ENCODE results near the gene CACNA2D1. TPM values are rescaled to one million over a fixed set of nuclear protein-coding genes. Genes with fewer than 3 reads are reported as not detected.

The CACNA2D1 gene
- total RNA-seq, 1 donor from 2014 or later = 1.5 TPM

DNA sequence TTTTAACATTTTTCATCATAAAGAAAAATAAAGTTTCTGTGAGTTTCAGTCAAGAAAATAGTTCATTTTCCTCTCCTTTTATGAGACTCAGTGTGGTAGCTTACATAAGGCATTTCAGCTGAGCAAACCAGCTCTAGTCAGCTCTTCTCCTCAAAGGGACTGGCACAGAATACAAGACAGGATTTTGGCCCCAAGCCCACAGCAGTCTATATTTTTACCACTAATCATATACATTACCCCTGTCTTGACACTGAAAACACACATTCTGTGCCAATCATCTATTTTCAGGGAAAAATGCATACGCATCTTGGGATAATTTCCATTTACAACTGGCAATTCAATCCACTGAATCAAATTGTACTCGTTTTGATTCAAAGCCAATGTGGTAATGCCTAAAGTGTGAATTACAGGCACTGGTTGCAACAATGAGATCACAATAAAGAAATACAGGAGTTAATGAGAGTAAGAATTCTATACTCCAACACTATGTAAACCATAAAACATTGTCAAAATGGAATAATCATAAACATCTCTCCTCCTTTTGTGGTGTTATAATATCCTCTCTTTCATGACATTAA, 186.4 kb downstream of the CACNA2D1 start:
- Histone ChIP-seq H3K27me3 (no peaks in the 10 kb centered on the region), H3K9me3 (ENCODE audit: low read depth) (no peaks in the 10 kb centered on the region), H3K4me3 (no peak overlapping the region), H3K4me2 (no peak overlapping the region), H3K27ac (no peak overlapping the region), H4K20me1 (ENCODE audit: low read depth) (no peaks in the 10 kb centered on the region), H3K9ac (no peak overlapping the region), H3F3A (ENCODE audit: low read depth) (no peaks in the 10 kb centered on the region), H2AFZ (replicated peaks) (no peak overlapping the region), H3K79me2 (ENCODE audit: low read depth) (no peaks in the 10 kb centered on the region), H3K4me1 (no peaks in the 10 kb centered on the region), H3K36me3 (no peaks in the 10 kb centered on the region)
- no peaks in the 10 kb centered on the region for H3K9me3 Mint-ChIP-seq
- H3K4me3 Mint-ChIP-seq = no peak overlapping the region
- H3K36me3 Mint-ChIP-seq = peaks cover 11% of the 10 kb centered on the region
- TF ChIP-seq EZH2 (IDR thresholded peaks at IDR 0.05) (no peak), EZH2phosphoT487 (IDR thresholded peaks at IDR 0.05) (no peak)
- TF ChIP-seq, protein P1, sequence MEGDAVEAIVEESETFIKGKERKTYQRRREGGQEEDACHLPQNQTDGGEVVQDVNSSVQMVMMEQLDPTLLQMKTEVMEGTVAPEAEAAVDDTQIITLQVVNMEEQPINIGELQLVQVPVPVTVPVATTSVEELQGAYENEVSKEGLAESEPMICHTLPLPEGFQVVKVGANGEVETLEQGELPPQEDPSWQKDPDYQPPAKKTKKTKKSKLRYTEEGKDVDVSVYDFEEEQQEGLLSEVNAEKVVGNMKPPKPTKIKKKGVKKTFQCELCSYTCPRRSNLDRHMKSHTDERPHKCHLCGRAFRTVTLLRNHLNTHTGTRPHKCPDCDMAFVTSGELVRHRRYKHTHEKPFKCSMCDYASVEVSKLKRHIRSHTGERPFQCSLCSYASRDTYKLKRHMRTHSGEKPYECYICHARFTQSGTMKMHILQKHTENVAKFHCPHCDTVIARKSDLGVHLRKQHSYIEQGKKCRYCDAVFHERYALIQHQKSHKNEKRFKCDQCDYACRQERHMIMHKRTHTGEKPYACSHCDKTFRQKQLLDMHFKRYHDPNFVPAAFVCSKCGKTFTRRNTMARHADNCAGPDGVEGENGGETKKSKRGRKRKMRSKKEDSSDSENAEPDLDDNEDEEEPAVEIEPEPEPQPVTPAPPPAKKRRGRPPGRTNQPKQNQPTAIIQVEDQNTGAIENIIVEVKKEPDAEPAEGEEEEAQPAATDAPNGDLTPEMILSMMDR (IDR thresholded peaks at IDR 0.05) = no peak
- no peaks in the 10 kb centered on the region for H3K27me3 Mint-ChIP-seq (ENCODE audit: insufficient read depth, low read depth)
- DNase-seq (ENCODE audit: low spot score) = no peak
- no peak overlapping the region for H3K27ac Mint-ChIP-seq
- H3K4me1 Mint-ChIP-seq = no peaks in the 10 kb centered on the region

DNA sequence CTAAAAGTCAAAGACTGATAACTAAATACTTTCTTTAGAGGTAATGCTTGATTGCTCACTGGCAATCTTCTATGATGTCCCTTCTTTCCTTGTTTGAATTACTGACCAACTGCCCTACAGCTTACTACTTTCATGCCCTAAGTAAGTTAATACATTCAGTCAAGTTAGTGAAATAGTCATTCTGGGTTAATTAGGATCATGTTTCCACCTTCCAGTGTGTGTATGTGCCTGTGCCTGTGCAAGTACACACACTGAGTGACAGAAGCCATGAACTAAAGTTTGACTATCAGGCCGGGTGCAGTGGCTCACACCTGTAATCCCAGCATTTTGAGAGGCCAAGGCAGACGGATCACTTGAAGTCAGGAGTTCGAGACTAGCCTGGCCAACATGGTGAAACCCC, 187.9 kb downstream of the CACNA2D1 start:
- Histone ChIP-seq H3K4me2 (no peak overlapping the region), H3K9me3 (ENCODE audit: low read depth) (no peaks in the 10 kb centered on the region), H3K36me3 (no peaks in the 10 kb centered on the region), H4K20me1 (ENCODE audit: low read depth) (no peaks in the 10 kb centered on the region), H3K9ac (no peak overlapping the region), H3K27ac (no peak overlapping the region), H3K27me3 (no peaks in the 10 kb centered on the region), H3K4me1 (no peaks in the 10 kb centered on the region), H2AFZ (replicated peaks) (no peak overlapping the region), H3F3A (ENCODE audit: low read depth) (no peaks in the 10 kb centered on the region), H3K4me3 (no peak overlapping the region), H3K79me2 (ENCODE audit: low read depth) (no peaks in the 10 kb centered on the region)
- Mint-ChIP-seq H3K4me3 (no peak overlapping the region), H3K9me3 (no peaks in the 10 kb centered on the region), H3K4me1 (no peaks in the 10 kb centered on the region), H3K36me3 (peaks cover 8% of the 10 kb centered on the region), H3K27ac (no peak overlapping the region), H3K27me3 (ENCODE audit: insufficient read depth, low read depth) (no peaks in the 10 kb centered on the region)
- DNase-seq (ENCODE audit: low spot score) = no peak
- TF ChIP-seq, protein P1 (IDR thresholded peaks at IDR 0.05) = no peak
- TF ChIP-seq EZH2 (IDR thresholded peaks at IDR 0.05) (no peak), EZH2phosphoT487 (IDR thresholded peaks at IDR 0.05) (no peak)

DNA sequence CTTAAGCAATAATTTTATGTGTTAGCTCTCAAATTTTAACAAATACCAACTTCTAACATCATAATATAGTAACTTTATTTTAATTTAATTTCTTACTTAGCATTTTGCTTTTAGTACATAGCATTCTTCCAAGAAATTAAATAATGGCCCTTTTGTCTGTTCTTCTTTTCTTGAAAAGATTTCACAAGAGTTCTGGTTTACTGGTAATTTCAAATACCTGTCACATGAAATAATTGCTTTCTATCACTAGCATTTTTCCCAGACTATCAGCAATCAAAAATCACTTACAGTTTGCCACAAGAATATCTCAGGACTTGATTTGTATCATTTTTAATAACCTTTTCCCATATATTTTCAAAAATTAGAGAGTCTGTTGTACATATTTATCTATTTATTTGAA, 193.0 kb downstream of the CACNA2D1 start:
- no peak overlapping the region for H3K27ac ChIP-seq
- Mint-ChIP-seq H3K4me3 (no peak overlapping the region), H3K27ac (no peak overlapping the region), H3K4me1 (no peaks in the 10 kb centered on the region), H3K36me3 (peaks cover 5% of the 10 kb centered on the region), H3K27me3 (ENCODE audit: insufficient read depth, low read depth) (peaks cover 2% of the 10 kb centered on the region), H3K9me3 (no peaks in the 10 kb centered on the region)
- no peaks in the 10 kb centered on the region for H3K27me3 ChIP-seq
- no peak overlapping the region for H3K4me2 ChIP-seq
- DNase-seq (ENCODE audit: low spot score) = no peak
- no peaks in the 10 kb centered on the region for H3K79me2 ChIP-seq (ENCODE audit: low read depth)
- no peaks in the 10 kb centered on the region for H4K20me1 ChIP-seq (ENCODE audit: low read depth)
- H3K4me3 ChIP-seq = no peak overlapping the region
- TF ChIP-seq EZH2 (IDR thresholded peaks at IDR 0.05) (no peak), EZH2phosphoT487 (IDR thresholded peaks at IDR 0.05) (no peak)
- TF ChIP-seq, protein P1 (IDR thresholded peaks at IDR 0.05) = no peak
- no peak overlapping the region for H2AFZ ChIP-seq (replicated peaks)
- no peak overlapping the region for H3K9ac ChIP-seq
- no peaks in the 10 kb centered on the region for H3K9me3 ChIP-seq (ENCODE audit: low read depth)
- H3K36me3 ChIP-seq = no peaks in the 10 kb centered on the region
- no peaks in the 10 kb centered on the region for H3F3A ChIP-seq (ENCODE audit: low read depth)
- no peaks in the 10 kb centered on the region for H3K4me1 ChIP-seq

Measured in neural progenitor cell (in vitro differentiated cells).